DOHH2 (cell line): ENCODE measurements around the gene ADAMTS12.
"Not testable (repeated sequence)": the region's sequence is repeated elsewhere in the genome, so short reads cannot be mapped to it uniquely, and the experiment has no call there.

Experiments used
- H3F3A ChIP-seq: fragments of 200-600 bp; sonication (generic), shearing (Covaris generic); 2 replicates; pipeline ENCODE4 v1.6.0; 2016; ENCODE audit warnings: antibody characterized with exemption, mild to moderate bottlenecking; ENCODE audit not compliant: control insufficient read depth, insufficient read depth
- H3K27ac ChIP-seq: fragments of 200-600 bp; sonication (generic); 2 replicates; pipeline ENCODE4 v1.5.1; 2014; ENCODE audit warnings: low read depth, mild to moderate bottlenecking, low read length, moderate library complexity
- H3K27me3 ChIP-seq: fragments of 200-600 bp; sonication (generic); 2 replicates; pipeline ENCODE4 v1.6.1; 2014; ENCODE audit warnings: mild to moderate bottlenecking, low read length, mixed read lengths; ENCODE audit not compliant: control insufficient read depth
- H3K36me3 ChIP-seq: fragments of 200-600 bp; sonication (generic); 2 replicates; pipeline ENCODE4 v1.6.1; 2014; ENCODE audit warnings: mild to moderate bottlenecking, low read length, moderate library complexity, mixed read lengths; ENCODE audit not compliant: control insufficient read depth
- H3K4me1 ChIP-seq: fragments of 200-600 bp; sonication (generic); 2 replicates; pipeline ENCODE4 v1.6.1; 2014; ENCODE audit warnings: mild to moderate bottlenecking, low read length, mixed read lengths; ENCODE audit not compliant: control insufficient read depth
- H3K4me2 ChIP-seq: fragments of 200-600 bp; sonication (generic); 2 replicates; pipeline ENCODE4 v1.6.0; 2014; ENCODE audit warnings: mild to moderate bottlenecking, low read length, moderate library complexity
- H3K4me3 ChIP-seq: fragments of 200-600 bp; sonication (generic); 2 replicates; pipeline ENCODE4 v1.5.1; 2014; ENCODE audit warnings: mild to moderate bottlenecking, low read length, mixed read lengths
- H3K79me2 ChIP-seq: fragments of 200-600 bp; sonication (generic); 2 replicates; pipeline ENCODE4 v1.6.1; 2014; ENCODE audit warnings: mild to moderate bottlenecking, low read length, mixed read lengths; ENCODE audit not compliant: control insufficient read depth
- H3K9me2 ChIP-seq: fragments of 200-600 bp; sonication (generic); replicated peaks from 2 replicates; pipeline ENCODE4 v1.6.1; 2014; ENCODE audit warnings: mild to moderate bottlenecking, low read length, mixed read lengths; ENCODE audit not compliant: control insufficient read depth
- H3K9me3 ChIP-seq: fragments of 200-600 bp; sonication (generic); 2 replicates; pipeline ENCODE4 v1.6.1; 2014; ENCODE audit warnings: antibody characterized with exemption, low read length, mixed read lengths; ENCODE audit not compliant: control insufficient read depth, insufficient read depth
- H4K20me1 ChIP-seq: fragments of 200-600 bp; sonication (generic); 2 replicates; pipeline ENCODE4 v1.6.0; 2014; ENCODE audit warnings: low read depth, mild to moderate bottlenecking, antibody characterized with exemption, low read length, moderate library complexity; ENCODE audit not compliant: control insufficient read depth, insufficient read depth
- CTCF ChIP-seq: fragments of 200-600 bp; sonication (generic); IDR thresholded peaks from one replicate; pipeline ENCODE4 v1.5.1; 2014; ENCODE audit warnings: antibody characterized with exemption, mild to moderate bottlenecking, low read depth, low read length; ENCODE audit not compliant: poor library complexity, severe bottlenecking
- EZH2phosphoT487 ChIP-seq: fragments of 200-600 bp; sonication (generic); IDR thresholded peaks from 2 replicates; pipeline ENCODE4 v1.6.1; 2017; ENCODE audit warnings: borderline replicate concordance, mild to moderate bottlenecking, antibody characterized with exemption, low read length, moderate library complexity, mixed read lengths

The ADAMTS12 gene

GRCh38 chr5:33867241-33867640 is 24.5 kb downstream of the ADAMTS12 start:
- Histone ChIP-seq H3K9me2 (no peaks in the 10 kb centered on the region), H3F3A (no peaks in the 10 kb centered on the region), H3K4me2 (no peak overlapping the region), H4K20me1 (no peaks in the 10 kb centered on the region), H3K4me1 (no peaks in the 10 kb centered on the region), H3K4me3 (no peak overlapping the region), H3K27ac (no peak overlapping the region), H3K9me3 (peaks cover 4% of the 10 kb centered on the region; the same call in 1 of the 2 replicates), H3K27me3 (no peaks in the 10 kb centered on the region), H3K36me3 (no peaks in the 10 kb centered on the region), H3K79me2 (no peaks in the 10 kb centered on the region)
- TF ChIP-seq EZH2phosphoT487 (no peak), CTCF (no peak)

- not testable (repeated sequence) for H3K4me2 ChIP-seq, H3K4me3 ChIP-seq, H3K9me3 ChIP-seq, H4K20me1 ChIP-seq, H3F3A ChIP-seq, H3K27ac ChIP-seq, H3K9me2 ChIP-seq, H3K27me3 ChIP-seq, H3K4me1 ChIP-seq, H3K79me2 ChIP-seq, H3K36me3 ChIP-seq
Measured at GRCh38 chr5:33859177-33859576, 32.6 kb downstream of the ADAMTS12 start.

GRCh38 chr5:33857037-33857436 is 34.8 kb downstream of the ADAMTS12 start:
- H3K4me3 ChIP-seq: no peak overlapping the region
- H3K9me3 ChIP-seq: no peaks in the 10 kb centered on the region
- no peaks in the 10 kb centered on the region for H3K9me2 ChIP-seq
- H3K4me1 ChIP-seq: no peaks in the 10 kb centered on the region
- no peaks in the 10 kb centered on the region for H4K20me1 ChIP-seq
- no peaks in the 10 kb centered on the region for H3K27me3 ChIP-seq
- no peak overlapping the region for H3K4me2 ChIP-seq
- no peaks in the 10 kb centered on the region for H3F3A ChIP-seq
- H3K27ac ChIP-seq: no peak overlapping the region
- no peaks in the 10 kb centered on the region for H3K79me2 ChIP-seq
- no peak for TF ChIP-seq EZH2phosphoT487
- no peak for TF ChIP-seq CTCF
- H3K36me3 ChIP-seq: no peaks in the 10 kb centered on the region

- H3K27me3 ChIP-seq: no peaks in the 10 kb centered on the region
- H3K36me3 ChIP-seq: no peaks in the 10 kb centered on the region
- H3F3A ChIP-seq: no peaks in the 10 kb centered on the region
- H3K4me3 ChIP-seq: no peak overlapping the region
- TF ChIP-seq EZH2phosphoT487 (no peak), CTCF (no peak)
- H3K9me2 ChIP-seq: no peaks in the 10 kb centered on the region
- H3K9me3 ChIP-seq: no peaks in the 10 kb centered on the region
- H3K4me2 ChIP-seq: no peak overlapping the region
- H4K20me1 ChIP-seq: no peaks in the 10 kb centered on the region
- H3K4me1 ChIP-seq: no peaks in the 10 kb centered on the region
- H3K27ac ChIP-seq: no peak overlapping the region
- no peaks in the 10 kb centered on the region for H3K79me2 ChIP-seq
Measured at GRCh38 chr5:33855396-33855795, 36.4 kb downstream of the ADAMTS12 start.
